ENCODE results near the gene VPS26C.
"Not testable (repeated sequence)": the region's sequence is repeated elsewhere in the genome, so short reads cannot be mapped to it uniquely, and the experiment has no call there.

VPS26C gene

DNA sequence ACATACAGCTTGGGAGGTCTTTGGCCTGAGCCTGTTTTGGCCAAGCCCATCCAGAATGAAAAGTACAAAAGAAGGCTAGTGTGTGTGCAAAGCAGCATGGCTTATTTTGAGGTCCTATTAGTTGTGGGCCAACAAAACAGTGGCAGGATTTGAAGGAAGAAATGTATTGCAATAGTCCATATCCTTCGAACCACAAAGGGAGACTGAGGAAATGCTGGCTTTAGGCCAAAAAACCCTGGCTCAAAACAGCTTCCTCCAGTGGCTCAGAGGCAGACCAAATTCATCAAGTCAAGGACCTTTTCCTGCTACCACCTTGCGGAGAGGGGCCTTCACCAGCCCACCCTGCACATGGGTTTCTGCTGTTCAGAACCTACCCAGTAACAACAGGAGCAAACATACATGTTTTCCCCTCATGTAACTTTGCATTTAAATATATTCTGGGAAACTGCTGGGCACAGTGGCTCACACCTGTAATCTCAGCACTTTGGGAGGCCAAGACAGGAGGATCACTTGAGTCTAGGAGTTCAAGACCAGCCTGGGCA lies 43.3 kb downstream of the VPS26C start:
- H3K79me2 ChIP-seq (ENCODE audit: insufficient read depth, low read length), result peaks cover 47% of the 10 kb centered on the region

DNA sequence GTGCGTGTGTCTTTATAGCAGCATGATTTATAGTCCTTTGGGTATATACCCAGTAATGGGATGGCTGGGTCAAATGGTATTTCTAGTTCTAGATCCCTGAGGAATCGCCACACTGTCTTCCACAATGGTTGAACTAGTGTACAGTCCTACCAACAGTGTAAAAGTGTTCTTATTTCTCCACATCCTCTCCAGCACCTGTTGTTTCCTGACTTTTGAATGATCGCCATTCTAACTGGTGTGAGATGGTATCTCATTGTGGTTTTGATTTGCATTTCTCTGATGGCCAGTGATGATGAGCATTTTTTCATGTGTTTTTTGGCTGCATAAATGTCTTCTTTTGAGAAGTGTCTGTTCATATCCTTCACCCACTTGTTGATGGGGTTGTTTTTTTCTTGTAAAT lies 44.9 kb downstream of the VPS26C start:
- H3K27me3 ChIP-seq (ENCODE audit: insufficient read depth, low read length, poor library complexity, severe bottlenecking); H2AFZ ChIP-seq (ENCODE audit: low read length); H3K9me2 ChIP-seq (replicated peaks; ENCODE audit: low read depth, low read length); H3K9ac ChIP-seq (ENCODE audit: low read depth, low read length, poor library complexity, severe bottlenecking); H3K9me3 ChIP-seq (ENCODE audit: insufficient read depth, low read depth, low read length); H3K4me3 ChIP-seq (ENCODE audit: low read length, poor library complexity, severe bottlenecking); H4K20me1 ChIP-seq (ENCODE audit: insufficient read depth, low read length, poor library complexity, severe bottlenecking); H3K4me2 ChIP-seq (ENCODE audit: low read depth, low read length, poor library complexity, severe bottlenecking): not testable (repeated sequence)
- Histone ChIP-seq H3K36me3 (ENCODE audit: insufficient read depth, low read length) (peaks cover 11% of the 10 kb centered on the region; the same call in 1 of the 2 replicates), H3K4me1 (ENCODE audit: insufficient read depth, low read length, poor library complexity, severe bottlenecking) (peaks cover 53% of the 10 kb centered on the region), H3K79me2 (ENCODE audit: insufficient read depth, low read length) (peaks cover 34% of the 10 kb centered on the region), H3F3A (ENCODE audit: low read depth) (peaks cover 12% of the 10 kb centered on the region)

More for the DNA sequence above, 43.3 kb downstream of the VPS26C start:
- H3K9me2 ChIP-seq (replicated peaks; ENCODE audit: low read depth, low read length), result no peaks in the 10 kb centered on the region
- peak overlapping the region; percentile 71 for H3K4me3 ChIP-seq (ENCODE audit: low read length, poor library complexity, severe bottlenecking)
- peak overlapping the region; percentile 61 for H3K9ac ChIP-seq (ENCODE audit: low read depth, low read length, poor library complexity, severe bottlenecking)
- no peak for TF ChIP-seq CTCF (conservative IDR thresholded peaks at IDR 0.05; ENCODE audit: low read length)
- H3K4me1 ChIP-seq (ENCODE audit: insufficient read depth, low read length, poor library complexity, severe bottlenecking), result peaks cover 53% of the 10 kb centered on the region
- H2AFZ ChIP-seq (ENCODE audit: low read length), result no peak overlapping the region
- H3F3A ChIP-seq (ENCODE audit: low read depth), result peaks cover 12% of the 10 kb centered on the region
- H3K27me3 ChIP-seq (ENCODE audit: insufficient read depth, low read length, poor library complexity, severe bottlenecking), result no peaks in the 10 kb centered on the region
- no peaks in the 10 kb centered on the region for H4K20me1 ChIP-seq (ENCODE audit: insufficient read depth, low read length, poor library complexity, severe bottlenecking)
- peaks cover 27% of the 10 kb centered on the region; the same call in 1 of the 2 replicates for H3K36me3 ChIP-seq (ENCODE audit: insufficient read depth, low read length)
- H3K4me2 ChIP-seq (ENCODE audit: low read depth, low read length, poor library complexity, severe bottlenecking), result peak overlapping the region; percentile 91
- H3K9me3 ChIP-seq (ENCODE audit: insufficient read depth, low read depth, low read length), result no peaks in the 10 kb centered on the region

DNA sequence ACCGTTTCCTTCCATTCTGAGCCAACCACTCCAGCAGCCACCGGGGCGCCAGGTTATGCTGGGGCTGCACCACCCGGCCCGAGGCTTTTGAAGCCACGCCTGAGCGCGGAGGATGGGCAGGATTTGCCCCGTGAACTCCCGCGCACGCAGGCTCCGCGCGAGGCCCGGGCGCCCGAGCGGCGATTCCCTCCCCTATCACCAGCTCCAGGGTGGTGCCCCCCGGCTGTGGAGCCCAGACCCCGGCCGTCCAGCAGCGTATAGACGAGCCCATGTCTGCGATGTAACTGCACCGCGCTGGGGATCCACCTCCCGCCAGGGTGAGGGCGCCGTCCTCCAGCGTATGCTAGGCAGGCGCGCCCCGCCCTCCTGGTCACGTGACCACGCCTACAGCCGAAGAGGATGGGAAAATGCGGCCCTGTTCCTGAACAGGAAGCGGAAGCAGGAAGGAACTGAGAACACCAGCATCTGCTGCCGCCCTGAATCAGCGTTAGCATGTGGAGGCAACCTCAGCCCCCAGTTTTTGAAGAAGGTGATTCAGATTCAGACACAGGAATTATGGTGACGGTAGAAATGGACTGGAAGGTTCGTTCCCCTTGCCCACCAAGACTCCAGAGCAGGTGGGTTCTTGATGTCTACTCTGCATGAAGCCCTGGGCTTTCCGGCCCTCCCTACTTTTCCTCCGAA lies 46.0 kb downstream of the VPS26C start:
- Histone ChIP-seq H4K20me1 (ENCODE audit: insufficient read depth, low read length, poor library complexity, severe bottlenecking) (no peaks in the 10 kb centered on the region), H3K4me3 (ENCODE audit: low read length, poor library complexity, severe bottlenecking) (peak overlapping the region; percentile 83), H3F3A (ENCODE audit: low read depth) (peaks cover 12% of the 10 kb centered on the region), H3K4me2 (ENCODE audit: low read depth, low read length, poor library complexity, severe bottlenecking) (peak overlapping the region; percentile 91), H3K27me3 (ENCODE audit: insufficient read depth, low read length, poor library complexity, severe bottlenecking) (no peaks in the 10 kb centered on the region), H3K9ac (ENCODE audit: low read depth, low read length, poor library complexity, severe bottlenecking) (peak overlapping the region; percentile 75), H3K4me1 (ENCODE audit: insufficient read depth, low read length, poor library complexity, severe bottlenecking) (peaks cover 45% of the 10 kb centered on the region), H2AFZ (ENCODE audit: low read length) (peak overlapping the region; percentile 86), H3K79me2 (ENCODE audit: insufficient read depth, low read length) (peaks cover 22% of the 10 kb centered on the region), H3K9me2 (replicated peaks; ENCODE audit: low read depth, low read length) (no peaks in the 10 kb centered on the region), H3K36me3 (ENCODE audit: insufficient read depth, low read length) (peaks cover 7% of the 10 kb centered on the region; the same call in 1 of the 2 replicates), H3K9me3 (ENCODE audit: insufficient read depth, low read depth, low read length) (no peaks in the 10 kb centered on the region)
- TF ChIP-seq EZH2phosphoT487 (IDR thresholded peaks at IDR 0.05; ENCODE audit: borderline replicate concordance) (no peak), CTCF (conservative IDR thresholded peaks at IDR 0.05; ENCODE audit: low read length) (peak; percentile 57)
